HG03521 (cell line): ENCODE data around the gene INAVA.
"Not testable (repeated sequence)": the region's sequence is repeated elsewhere in the genome, so short reads cannot be mapped to it uniquely, and the experiment has no call there.

Source experiments
- ATAC-seq: cut with Tn5 transposase; IDR thresholded peaks from one replicate; pipeline ENCODE4 v1.9.1; 2021; ENCODE audit warnings: mild to moderate bottlenecking, moderate library complexity; ENCODE audit not compliant: unreplicated experiment

Gene INAVA

DNA sequence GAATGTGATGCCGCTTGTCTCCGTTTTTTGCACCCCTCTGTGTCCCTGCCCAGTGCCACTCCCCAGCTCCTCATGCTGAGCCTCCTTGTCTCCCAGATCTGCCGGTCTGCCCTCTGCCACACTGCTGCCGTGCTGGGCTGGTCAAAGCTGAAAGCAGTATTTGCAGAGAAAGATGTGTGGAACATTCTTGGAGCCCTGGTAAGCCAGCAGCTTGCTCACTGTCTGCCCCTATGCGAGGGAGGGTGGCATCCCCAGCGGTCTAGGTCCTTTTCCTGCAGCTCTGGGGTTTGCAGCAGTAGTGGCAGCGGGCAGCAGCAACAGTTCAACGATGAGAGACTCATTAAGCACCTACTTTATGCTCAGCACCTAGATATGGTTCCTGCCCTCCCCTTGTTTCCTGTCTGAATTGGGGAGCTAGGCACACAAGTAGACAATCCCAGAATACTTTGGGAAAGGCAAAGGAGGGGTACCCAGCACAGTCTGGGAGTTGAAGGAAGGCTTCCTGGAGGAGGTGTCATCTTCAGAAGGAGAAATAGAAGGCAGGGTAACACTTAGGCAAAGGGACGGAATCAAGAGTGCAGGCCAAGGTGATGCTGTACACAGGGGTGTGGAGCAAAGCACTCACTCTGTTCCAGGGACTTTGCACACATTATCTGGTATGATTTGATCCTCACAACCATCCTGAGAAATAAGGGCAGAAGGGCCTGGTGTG is 65.7 kb downstream of the INAVA start:
- ATAC-seq = no peak

DNA sequence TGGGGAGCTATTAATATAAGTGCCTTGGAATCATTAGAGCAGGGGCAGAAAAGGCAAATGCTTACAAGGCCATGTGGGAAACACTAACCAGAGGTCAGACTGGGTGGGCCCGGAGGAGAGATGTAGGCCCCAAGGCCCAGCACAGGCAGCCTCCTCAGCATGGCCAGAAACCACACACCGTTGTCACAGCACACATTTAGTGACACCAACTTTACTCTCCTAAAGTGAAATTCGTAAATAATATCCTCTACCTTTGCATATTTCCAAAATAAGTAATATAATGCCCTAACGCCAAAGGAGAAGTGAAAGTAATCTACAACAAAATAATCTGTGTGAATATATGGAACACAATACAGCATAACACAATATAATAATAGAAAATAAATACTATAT is 66.2 kb downstream of the INAVA start:
- no peak for ATAC-seq

DNA sequence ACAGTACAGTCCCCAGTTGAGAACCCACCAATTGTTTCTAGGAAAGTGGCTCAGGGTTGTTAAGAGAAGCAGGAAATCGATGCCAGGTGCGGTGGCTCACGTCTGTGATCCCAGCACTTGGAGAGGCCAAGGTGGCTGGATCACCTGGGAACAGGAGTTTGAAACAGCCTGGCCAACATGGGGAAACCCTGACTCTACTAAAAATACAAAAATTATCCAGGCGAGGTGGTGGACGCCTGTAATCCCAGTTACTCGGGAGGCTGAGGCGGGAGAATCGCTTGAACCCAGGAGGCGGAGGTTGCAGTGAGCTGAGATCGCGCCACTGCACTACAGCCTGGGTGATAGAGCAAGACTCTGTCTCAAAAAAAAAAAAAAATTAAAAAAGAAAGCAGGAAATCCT is 67.5 kb downstream of the INAVA start:
- not testable (repeated sequence) for ATAC-seq

DNA sequence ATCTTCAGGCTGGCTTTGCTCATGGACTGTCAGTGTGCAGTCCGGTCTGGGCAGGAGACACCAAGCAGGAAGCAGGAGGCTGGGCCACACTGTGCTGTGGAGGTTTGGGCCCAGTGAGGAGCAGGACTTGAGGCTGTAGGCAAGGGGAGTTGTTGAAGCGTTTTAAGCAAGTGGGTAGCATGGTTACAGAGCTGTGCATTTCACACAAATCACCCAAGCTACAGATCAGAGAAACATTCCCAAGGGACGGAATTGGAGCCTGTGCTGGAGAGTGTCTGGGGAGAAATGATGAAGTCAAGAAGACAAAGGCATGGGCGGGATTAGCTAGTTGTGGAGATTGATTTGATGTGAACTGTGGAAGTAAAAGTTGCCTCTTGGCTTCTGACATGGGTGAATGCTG is 67.9 kb downstream of the INAVA start:
- no peak for ATAC-seq

DNA sequence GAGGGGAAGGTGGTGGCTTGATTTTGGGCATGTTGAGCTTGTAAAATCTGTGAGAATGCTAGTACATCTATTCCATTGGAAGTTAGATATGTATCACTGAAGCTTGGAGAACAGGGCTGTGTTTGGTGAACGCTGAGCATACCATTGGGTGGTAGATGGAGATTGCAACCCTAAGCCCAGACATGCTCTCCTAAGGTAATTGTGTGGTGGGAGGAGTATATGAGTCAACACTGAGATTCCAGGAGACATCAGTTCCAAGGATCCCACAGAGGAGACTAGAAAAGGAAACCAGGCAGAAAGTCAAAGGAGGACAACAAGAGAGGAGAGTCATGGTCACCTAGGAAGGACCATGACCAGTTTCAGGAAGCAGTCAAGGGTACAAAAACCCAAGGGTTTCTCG is 68.4 kb downstream of the INAVA start:
- no peak for ATAC-seq

DNA sequence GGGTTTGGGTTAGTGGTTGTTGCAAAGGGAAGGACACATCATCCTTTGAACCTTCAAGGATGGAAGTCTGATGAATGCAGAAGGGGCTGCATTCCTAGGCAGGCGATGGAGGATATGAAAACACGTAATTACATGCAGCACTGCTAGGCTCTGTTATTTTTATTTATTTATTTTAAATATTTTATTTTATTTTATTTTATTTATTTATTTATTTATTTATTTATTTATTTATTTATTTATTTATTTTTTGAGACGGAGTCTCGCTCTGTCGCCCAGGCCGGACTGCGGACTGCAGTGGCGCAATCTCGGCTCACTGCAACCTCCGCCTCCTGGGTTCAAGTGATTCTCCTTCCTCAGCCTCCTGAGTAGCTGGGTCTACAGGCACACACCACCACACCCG is 69.2 kb downstream of the INAVA start:
- ATAC-seq = not testable (repeated sequence)
